ENCODE results near the gene DIP2C.
A peak's percentile ranks its signal among the peaks of the same experiment; 100 is the strongest.

DIP2C gene

DNA sequence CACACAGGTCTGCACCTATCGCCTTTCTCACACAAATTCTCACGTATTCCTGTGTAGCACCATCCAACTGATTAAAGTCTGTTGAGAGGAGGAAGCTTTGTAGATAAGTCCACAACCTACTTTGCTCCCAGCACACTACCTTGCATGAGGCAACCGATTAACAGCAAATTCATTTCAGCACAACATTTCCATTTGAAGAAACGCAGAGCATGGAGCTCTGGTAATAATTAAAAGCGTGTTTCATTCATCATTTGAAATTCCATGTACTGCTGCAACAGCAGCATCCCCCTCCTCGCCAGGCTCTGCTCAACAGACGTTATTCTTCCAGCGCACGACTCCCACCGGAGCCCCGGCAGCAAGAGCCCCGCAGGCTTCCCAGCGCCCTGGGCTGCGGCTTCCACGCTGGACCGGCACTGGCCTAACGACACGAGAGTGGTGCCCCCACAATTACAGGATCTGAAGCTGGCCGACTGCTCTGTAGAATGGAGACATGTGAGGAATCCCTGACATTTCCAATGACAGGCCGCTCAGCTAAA is 118.8 kb downstream of the DIP2C start:
- Histone ChIP-seq H3K4me1 (peaks cover 3 to 56% (median 17%) of the 10 kb centered on the region in 4 donors), H3K27ac (peak overlapping the region; percentile 15 to 24), H3K36me3 (no peaks in the 10 kb centered on the region), H3K4me3 (no peak overlapping the region), H3K9me3 (peaks cover 0 to 9% (median 0%) of the 10 kb centered on the region in 3 donors), H3K27me3 (no peaks in the 10 kb centered on the region)
- intact Hi-C loops (cut with DNase I; ENCODE audit: low total_unique reads): loop anchor here (10.0 kb wide), 1 partner anchor 46 kb away; no protein-coding TSS in a partner anchor
- TF ChIP-seq, protein P1, sequence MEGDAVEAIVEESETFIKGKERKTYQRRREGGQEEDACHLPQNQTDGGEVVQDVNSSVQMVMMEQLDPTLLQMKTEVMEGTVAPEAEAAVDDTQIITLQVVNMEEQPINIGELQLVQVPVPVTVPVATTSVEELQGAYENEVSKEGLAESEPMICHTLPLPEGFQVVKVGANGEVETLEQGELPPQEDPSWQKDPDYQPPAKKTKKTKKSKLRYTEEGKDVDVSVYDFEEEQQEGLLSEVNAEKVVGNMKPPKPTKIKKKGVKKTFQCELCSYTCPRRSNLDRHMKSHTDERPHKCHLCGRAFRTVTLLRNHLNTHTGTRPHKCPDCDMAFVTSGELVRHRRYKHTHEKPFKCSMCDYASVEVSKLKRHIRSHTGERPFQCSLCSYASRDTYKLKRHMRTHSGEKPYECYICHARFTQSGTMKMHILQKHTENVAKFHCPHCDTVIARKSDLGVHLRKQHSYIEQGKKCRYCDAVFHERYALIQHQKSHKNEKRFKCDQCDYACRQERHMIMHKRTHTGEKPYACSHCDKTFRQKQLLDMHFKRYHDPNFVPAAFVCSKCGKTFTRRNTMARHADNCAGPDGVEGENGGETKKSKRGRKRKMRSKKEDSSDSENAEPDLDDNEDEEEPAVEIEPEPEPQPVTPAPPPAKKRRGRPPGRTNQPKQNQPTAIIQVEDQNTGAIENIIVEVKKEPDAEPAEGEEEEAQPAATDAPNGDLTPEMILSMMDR (IDR thresholded peaks at IDR 0.05): no peak
- no peak for DNase-seq

- Histone ChIP-seq H3K4me3 (no peak overlapping the region), H3K4me1 (peaks cover 0 to 54% (median 14%) of the 10 kb centered on the region in 4 donors), H3K9me3 (peaks cover 0 to 9% (median 0%) of the 10 kb centered on the region in 3 donors), H3K27ac (no peak overlapping the region), H3K27me3 (no peaks in the 10 kb centered on the region), H3K36me3 (no peaks in the 10 kb centered on the region)
- TF ChIP-seq, protein P1 (IDR thresholded peaks at IDR 0.05): no peak
- intact Hi-C loops (cut with DNase I; ENCODE audit: low total_unique reads): loop anchor here (10.0 kb wide), 1 partner anchor 45 kb away; no protein-coding TSS in a partner anchor
- no peak for DNase-seq
These were observed 119.4 kb downstream of the DIP2C start for GRCh38 chr10:569961-570627.

DNA sequence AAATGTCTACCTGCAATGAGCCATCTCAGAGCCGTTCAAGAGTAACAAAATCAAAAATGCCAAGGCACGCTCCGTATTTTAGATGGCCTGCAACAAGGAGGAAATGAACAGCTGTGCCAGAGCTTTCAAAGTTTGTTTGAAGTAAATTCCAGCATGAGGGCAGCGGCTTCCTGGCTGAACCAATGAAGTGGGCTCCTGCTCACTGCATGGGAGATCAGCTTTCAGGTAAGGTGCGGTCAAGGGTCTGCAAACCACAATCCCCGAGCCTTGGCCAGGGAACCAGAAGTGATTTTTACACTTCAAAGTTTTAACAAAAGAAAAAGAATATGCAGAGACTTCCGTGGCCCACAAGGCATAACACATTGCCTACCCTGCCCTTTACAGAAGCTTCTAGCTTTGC is 120.6 kb downstream of the DIP2C start:
- Histone ChIP-seq H3K27ac (no peak overlapping the region), H3K4me3 (no peak overlapping the region), H3K27me3 (no peaks in the 10 kb centered on the region), H3K4me1 (peaks cover 0 to 51% (median 14%) of the 10 kb centered on the region in 4 donors), H3K9me3 (peaks cover 0 to 9% (median 0%) of the 10 kb centered on the region in 3 donors), H3K36me3 (no peaks in the 10 kb centered on the region)
- DNase-seq: no peak
- TF ChIP-seq, protein P1 (IDR thresholded peaks at IDR 0.05): no peak
- intact Hi-C loops (cut with DNase I; ENCODE audit: low total_unique reads): no loop called here

GRCh38 chr10:567869-568268 is 121.6 kb downstream of the DIP2C start:
- no peak for DNase-seq
- no peak overlapping the region for H3K27ac ChIP-seq

DNA sequence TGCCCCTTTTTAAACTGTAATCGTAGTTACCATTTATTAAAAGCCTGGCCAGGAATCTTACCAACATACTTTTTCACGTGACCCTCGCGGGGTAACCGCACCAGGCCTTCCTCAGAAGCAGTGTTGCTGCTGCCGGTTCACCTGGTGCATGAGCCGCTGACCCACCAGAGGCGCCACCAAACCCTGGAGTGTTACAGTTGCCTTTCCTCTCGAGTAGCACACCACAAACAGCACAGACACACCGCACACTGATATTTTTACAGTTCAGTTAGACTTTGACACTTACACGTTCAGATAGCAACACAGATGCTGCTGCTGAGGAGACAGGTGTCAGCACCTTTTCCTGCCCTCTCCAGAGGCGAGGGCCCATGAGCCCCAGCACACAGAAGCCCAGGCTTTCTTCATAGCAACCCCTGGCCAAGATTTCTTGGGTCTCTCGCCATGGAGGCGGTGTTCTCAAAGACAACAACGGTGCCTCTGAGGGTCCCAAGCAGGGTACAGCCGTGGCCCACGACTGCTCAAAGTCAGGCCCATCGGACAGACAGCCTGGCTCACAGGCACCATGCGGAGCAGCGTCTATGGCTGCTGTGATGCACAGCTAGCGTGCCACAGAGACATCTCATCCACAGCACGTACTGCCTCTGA is 123.1 kb downstream of the DIP2C start:
- Histone ChIP-seq H3K9me3 (peaks cover 0 to 9% (median 0%) of the 10 kb centered on the region in 3 donors), H3K4me3 (no peak overlapping the region), H3K4me1 (peaks cover 0 to 39% (median 10%) of the 10 kb centered on the region in 4 donors), H3K27ac (no peak overlapping the region), H3K27me3 (no peaks in the 10 kb centered on the region), H3K36me3 (no peaks in the 10 kb centered on the region)
- TF ChIP-seq, protein P1 (IDR thresholded peaks at IDR 0.05): no peak
- no peak for DNase-seq
- intact Hi-C loops (cut with DNase I; ENCODE audit: low total_unique reads): no loop called here

More at GRCh38 chr10:567869-568268, 121.6 kb downstream of the DIP2C start:
- Histone ChIP-seq H3K4me3 (no peak overlapping the region), H3K4me1 (peaks cover 0 to 51% (median 14%) of the 10 kb centered on the region in 4 donors), H3K9me3 (peaks cover 0 to 9% (median 0%) of the 10 kb centered on the region in 3 donors), H3K36me3 (no peaks in the 10 kb centered on the region), H3K27me3 (no peaks in the 10 kb centered on the region)
- TF ChIP-seq, protein P1 (IDR thresholded peaks at IDR 0.05): no peak
- intact Hi-C loops (cut with DNase I; ENCODE audit: low total_unique reads): no loop called here
